WTC11 (cell line): ENCODE data around the gene LEUTX. TPM values are rescaled to one million over a fixed set of nuclear protein-coding genes. Genes with fewer than 3 reads are reported as not detected.

Source experiments
- ATAC-seq: fragments of 200-7000 bp; cut with Tn5 transposase; 2 replicates; pipeline ENCODE4 v1.10.0; 2021; ENCODE audit warnings: mild to moderate bottlenecking, moderate library complexity
- CTCF ChIA-PET: fragments of 300-600 bp; sonication (Branson Sonifier 250); formaldehyde crosslinking; loops from one replicate; lab custom pipeline; 2021; ENCODE audit warnings: antibody characterized with exemption; lab: Charles Lee
- POLR2A ChIA-PET: fragments of 350-600 bp; sonication (Branson Sonifier 250); formaldehyde crosslinking; loops from one replicate; lab custom pipeline; 2021; ENCODE audit warnings: antibody characterized with exemption; lab: Charles Lee
- DNase-seq: peaks from one replicate; pipeline ENCODE4 v3.0.0; 2021; ENCODE audit warnings: low spot score
- H3K27ac Mint-ChIP-seq: 2 replicates; pipeline ENCODE4 v1.8.0; 2021; ENCODE audit warnings: mixed read lengths
- H3K27me3 Mint-ChIP-seq: 2 replicates; pipeline ENCODE4 v1.8.0; 2021; ENCODE audit warnings: low read depth, mild to moderate bottlenecking, moderate library complexity, mixed read lengths
- H3K36me3 Mint-ChIP-seq: 2 replicates; pipeline ENCODE4 v1.8.0; 2021; ENCODE audit warnings: mixed read lengths
- H3K4me1 Mint-ChIP-seq: 2 replicates; pipeline ENCODE4 v1.8.0; 2022; ENCODE audit warnings: mixed read lengths
- H3K4me3 Mint-ChIP-seq: 2 replicates; pipeline ENCODE4 v1.8.0; 2021; ENCODE audit warnings: mild to moderate bottlenecking, moderate library complexity, mixed read lengths
- H3K9me3 Mint-ChIP-seq: 2 replicates; pipeline ENCODE4 v1.8.0; 2021; ENCODE audit warnings: mixed read lengths
- ATF2 ChIP-seq: sonication (generic); formaldehyde crosslinking; IDR thresholded peaks from 2 replicates; pipeline ENCODE4 v1.8.1; 2022; ENCODE audit warnings: low read depth, missing genetic modification reagents, borderline replicate concordance
- CDX4 ChIP-seq: fragments of 250-450 bp; sonication (Bioruptor Pico); IDR thresholded peaks from 2 replicates; pipeline ENCODE4 v1.9.0; 2021; ENCODE audit warnings: moderate library complexity, mild to moderate bottlenecking, inconsistent platforms, borderline replicate concordance
- ELF4 ChIP-seq: sonication (generic); formaldehyde crosslinking; IDR thresholded peaks from 2 replicates; pipeline ENCODE4 v1.8.1; 2022; ENCODE audit warnings: low read depth, mild to moderate bottlenecking, moderate library complexity, missing genetic modification reagents
- IRF2 ChIP-seq: sonication (generic); formaldehyde crosslinking; IDR thresholded peaks from 2 replicates; pipeline ENCODE4 v1.8.0; 2022; ENCODE audit warnings: low read depth, missing genetic modification reagents, borderline replicate concordance
- JAZF1 ChIP-seq: fragments of 250-450 bp; sonication (Bioruptor Pico); IDR thresholded peaks from 2 replicates; pipeline ENCODE4 v1.9.0; 2021; ENCODE audit warnings: moderate library complexity, mild to moderate bottlenecking, inconsistent platforms
- NFATC4 ChIP-seq: fragments of 250-450 bp; sonication (Bioruptor Pico); IDR thresholded peaks from 2 replicates; pipeline ENCODE4 v1.9.0; 2021; ENCODE audit warnings: mild to moderate bottlenecking
- SP1 ChIP-seq: sonication (generic); formaldehyde crosslinking; conservative IDR thresholded peaks from 2 replicates; pipeline ENCODE4 v1.8.1; 2022; ENCODE audit warnings: missing genetic modification reagents
- TEAD1 ChIP-seq: sonication (generic); formaldehyde crosslinking; IDR thresholded peaks from 2 replicates; pipeline ENCODE4 v1.8.0; 2022; ENCODE audit warnings: mild to moderate bottlenecking, missing genetic modification reagents
- USF1 ChIP-seq: sonication (generic); formaldehyde crosslinking; IDR thresholded peaks from 2 replicates; pipeline ENCODE4 v1.8.0; 2022; ENCODE audit warnings: mild to moderate bottlenecking, missing genetic modification reagents
- ZNF425 ChIP-seq: fragments of 250-450 bp; sonication (Bioruptor Pico); conservative IDR thresholded peaks from 2 replicates; pipeline ENCODE4 v1.9.0; 2021; ENCODE audit warnings: mild to moderate bottlenecking
- total RNA-seq: library from RNA; stranded (reverse); gene quantifications from 3 replicates; pipeline ENCODE4 v1.2.3, GENCODE V29; 2021
- TF ChIP-seq, protein P1 (sequence below): sonication (generic); formaldehyde crosslinking; IDR thresholded peaks from 2 replicates; pipeline ENCODE4 v1.8.1; 2023; ENCODE audit warnings: mild to moderate bottlenecking, missing genetic modification reagents, borderline replicate concordance
- TF ChIP-seq, protein P2 (sequence below): sonication (generic); formaldehyde crosslinking; IDR thresholded peaks from 2 replicates; pipeline ENCODE4 v1.8.1; 2023; ENCODE audit warnings: mild to moderate bottlenecking, missing genetic modification reagents

Gene LEUTX
- total RNA-seq, 1 experiment from 2014 or later: not detected

GRCh38 chr19:39768786-39769185 is 9.9 kb upstream of the LEUTX start:
- H3K4me1 Mint-ChIP-seq: peaks cover 34% of the 10 kb centered on the region

GRCh38 chr19:39780894-39781293 is 2.2 kb downstream of the LEUTX start:
- POLR2A ChIA-PET: no interaction called here

More at GRCh38 chr19:39768786-39769185, 9.9 kb upstream of the LEUTX start:
- ChIA-PET POLR2A (no interaction called here), CTCF (interaction anchor here (0.7 to 7.1 kb wide), 6 partner anchors 22 to 141 kb away, joined by 3 to 43 read pairs (median 9); partner anchors contain the start of gene FBL)
- no peak overlapping the region for H3K27ac Mint-ChIP-seq
- TF ChIP-seq, protein P1, sequence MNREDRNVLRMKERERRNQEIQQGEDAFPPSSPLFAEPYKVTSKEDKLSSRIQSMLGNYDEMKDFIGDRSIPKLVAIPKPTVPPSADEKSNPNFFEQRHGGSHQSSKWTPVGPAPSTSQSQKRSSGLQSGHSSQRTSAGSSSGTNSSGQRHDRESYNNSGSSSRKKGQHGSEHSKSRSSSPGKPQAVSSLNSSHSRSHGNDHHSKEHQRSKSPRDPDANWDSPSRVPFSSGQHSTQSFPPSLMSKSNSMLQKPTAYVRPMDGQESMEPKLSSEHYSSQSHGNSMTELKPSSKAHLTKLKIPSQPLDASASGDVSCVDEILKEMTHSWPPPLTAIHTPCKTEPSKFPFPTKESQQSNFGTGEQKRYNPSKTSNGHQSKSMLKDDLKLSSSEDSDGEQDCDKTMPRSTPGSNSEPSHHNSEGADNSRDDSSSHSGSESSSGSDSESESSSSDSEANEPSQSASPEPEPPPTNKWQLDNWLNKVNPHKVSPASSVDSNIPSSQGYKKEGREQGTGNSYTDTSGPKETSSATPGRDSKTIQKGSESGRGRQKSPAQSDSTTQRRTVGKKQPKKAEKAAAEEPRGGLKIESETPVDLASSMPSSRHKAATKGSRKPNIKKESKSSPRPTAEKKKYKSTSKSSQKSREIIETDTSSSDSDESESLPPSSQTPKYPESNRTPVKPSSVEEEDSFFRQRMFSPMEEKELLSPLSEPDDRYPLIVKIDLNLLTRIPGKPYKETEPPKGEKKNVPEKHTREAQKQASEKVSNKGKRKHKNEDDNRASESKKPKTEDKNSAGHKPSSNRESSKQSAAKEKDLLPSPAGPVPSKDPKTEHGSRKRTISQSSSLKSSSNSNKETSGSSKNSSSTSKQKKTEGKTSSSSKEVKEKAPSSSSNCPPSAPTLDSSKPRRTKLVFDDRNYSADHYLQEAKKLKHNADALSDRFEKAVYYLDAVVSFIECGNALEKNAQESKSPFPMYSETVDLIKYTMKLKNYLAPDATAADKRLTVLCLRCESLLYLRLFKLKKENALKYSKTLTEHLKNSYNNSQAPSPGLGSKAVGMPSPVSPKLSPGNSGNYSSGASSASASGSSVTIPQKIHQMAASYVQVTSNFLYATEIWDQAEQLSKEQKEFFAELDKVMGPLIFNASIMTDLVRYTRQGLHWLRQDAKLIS (CRISPR knock-in tag): no peak
- TF ChIP-seq, protein P2, sequence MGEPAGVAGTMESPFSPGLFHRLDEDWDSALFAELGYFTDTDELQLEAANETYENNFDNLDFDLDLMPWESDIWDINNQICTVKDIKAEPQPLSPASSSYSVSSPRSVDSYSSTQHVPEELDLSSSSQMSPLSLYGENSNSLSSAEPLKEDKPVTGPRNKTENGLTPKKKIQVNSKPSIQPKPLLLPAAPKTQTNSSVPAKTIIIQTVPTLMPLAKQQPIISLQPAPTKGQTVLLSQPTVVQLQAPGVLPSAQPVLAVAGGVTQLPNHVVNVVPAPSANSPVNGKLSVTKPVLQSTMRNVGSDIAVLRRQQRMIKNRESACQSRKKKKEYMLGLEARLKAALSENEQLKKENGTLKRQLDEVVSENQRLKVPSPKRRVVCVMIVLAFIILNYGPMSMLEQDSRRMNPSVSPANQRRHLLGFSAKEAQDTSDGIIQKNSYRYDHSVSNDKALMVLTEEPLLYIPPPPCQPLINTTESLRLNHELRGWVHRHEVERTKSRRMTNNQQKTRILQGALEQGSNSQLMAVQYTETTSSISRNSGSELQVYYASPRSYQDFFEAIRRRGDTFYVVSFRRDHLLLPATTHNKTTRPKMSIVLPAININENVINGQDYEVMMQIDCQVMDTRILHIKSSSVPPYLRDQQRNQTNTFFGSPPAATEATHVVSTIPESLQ: no peak
- TF ChIP-seq, all 79 proteins: peak for 0
- DNase-seq (no peak), ATAC-seq (no peak; the same call in 1 of the 2 replicates)
- H3K9me3 Mint-ChIP-seq: peaks cover 9% of the 10 kb centered on the region
- H3K27me3 Mint-ChIP-seq: peaks cover 3% of the 10 kb centered on the region; the same call in 1 of the 2 replicates
- H3K36me3 Mint-ChIP-seq: peaks cover 5% of the 10 kb centered on the region; the same call in 1 of the 2 replicates
- no peak overlapping the region for H3K4me3 Mint-ChIP-seq

DNA sequence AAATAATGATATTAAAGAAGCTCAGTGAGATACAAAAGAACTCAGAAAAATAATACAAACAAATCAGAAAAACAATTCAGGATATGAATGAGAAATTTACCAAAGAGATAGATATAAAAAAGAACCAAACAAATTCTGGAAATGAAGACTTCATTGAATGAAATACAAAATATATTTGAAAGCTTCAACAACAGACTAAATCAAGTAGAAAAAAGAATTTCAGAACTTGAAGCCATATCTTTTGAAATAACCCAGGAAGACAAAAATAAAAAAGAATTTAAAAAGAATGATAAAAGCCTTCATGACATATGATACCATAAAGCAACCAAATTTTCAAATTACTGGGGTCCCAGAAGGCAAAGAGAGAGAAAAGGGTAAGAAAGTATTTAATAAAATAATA is 9.6 kb downstream of the LEUTX start:
- Mint-ChIP-seq H3K36me3 (no peaks in the 10 kb centered on the region), H3K27me3 (peaks cover 24% of the 10 kb centered on the region), H3K4me1 (peaks cover 4% of the 10 kb centered on the region), H3K9me3 (peaks cover 9% of the 10 kb centered on the region), H3K27ac (no peak overlapping the region), H3K4me3 (no peak overlapping the region)
- ChIA-PET CTCF (interaction anchor here (0.8 to 1.2 kb wide), 3 partner anchors 13 to 237 kb away, joined by 3 to 4 read pairs (median 3); no protein-coding TSS in a partner anchor), POLR2A (no interaction called here)
- no peak for TF ChIP-seq TEAD1 (CRISPR knock-in tag)
- no peak for TF ChIP-seq CDX4 (CRISPR knock-in tag)
- no peak for TF ChIP-seq ATF2
- no peak for TF ChIP-seq JAZF1 (CRISPR knock-in tag)
- DNase-seq (no peak), ATAC-seq (no peak)

More at GRCh38 chr19:39780894-39781293, 2.2 kb downstream of the LEUTX start:
- no peak for ATAC-seq
- Mint-ChIP-seq H3K9me3 (no peaks in the 10 kb centered on the region), H3K4me1 (no peaks in the 10 kb centered on the region), H3K27me3 (peaks cover 24% of the 10 kb centered on the region), H3K36me3 (no peaks in the 10 kb centered on the region), H3K4me3 (no peak overlapping the region), H3K27ac (no peak overlapping the region)
- CTCF ChIA-PET: interaction anchor here (1.6 kb wide), 1 partner anchor 14 kb away, joined by 4 read pairs; no protein-coding TSS in a partner anchor
- TF ChIP-seq USF1 (CRISPR knock-in tag) (no peak), NFATC4 (CRISPR knock-in tag) (no peak), SP1 (CRISPR knock-in tag) (no peak), ELF4 (no peak), TEAD1 (CRISPR knock-in tag) (no peak), ZNF425 (CRISPR knock-in tag) (no peak), IRF2 (CRISPR knock-in tag) (no peak)
- DNase-seq: no peak
